AG04450 (cell line): ENCODE measurements around the gene FHIT. TPM values are rescaled to one million over a fixed set of nuclear protein-coding genes. Genes with fewer than 3 reads are reported as not detected.

Experiments
- CTCF ChIA-PET: fragments of 300-600, 350-600 bp; formaldehyde crosslinking; extraction: SDS; loops from one replicate; lab custom pipeline; 2022; ENCODE audit warnings: antibody characterized with exemption, inconsistent platforms; lab: Charles Lee
- POLR2A ChIA-PET: fragments of 350-600 bp; formaldehyde crosslinking; extraction: SDS; loops from one replicate; lab custom pipeline; 2021; ENCODE audit warnings: antibody characterized with exemption, inconsistent platforms; lab: Yijun Ruan, JAX
- DNase-seq: peaks from one replicate; pipeline ENCODE4 v3.0.0-alpha.2; 2011; ENCODE audit warnings: low read depth, low spot score
- H3K27ac ChIP-seq: one replicate; pipeline ENCODE4 v1.5.1; 2012; ENCODE audit warnings: low read depth, low read length, control low read depth
- H3K27me3 ChIP-seq: one replicate; pipeline ENCODE4 v1.6.0; 2012; ENCODE audit warnings: low read length; ENCODE audit not compliant: control insufficient read depth, insufficient read depth
- H3K4me3 ChIP-seq: 2 replicates; pipeline ENCODE4 v1.5.1; 2011; ENCODE audit warnings: mild to moderate bottlenecking, low read depth, low read length, control low read depth
- H3K9me3 ChIP-seq: 2 replicates; pipeline ENCODE4 v1.5.1; 2012; ENCODE audit warnings: low read length; ENCODE audit not compliant: control insufficient read depth, insufficient read depth
- CTCF ChIP-seq: IDR thresholded peaks from 2 replicates; pipeline ENCODE4 v1.5.1; 2011; ENCODE audit warnings: low read depth, low read length, control low read depth, inconsistent platforms
- polyA plus RNA-seq: library from polyadenylated mRNA; depleted of rRNA; stranded (reverse); fragments of >200 nt; gene quantifications from 2 replicates; pipeline ENCODE4 v1.2.3, GENCODE V29; 2011

The FHIT gene
- polyA plus RNA-seq, 1 experiment, result 0.17 TPM

GRCh38 chr3:60395173-60395762 lies 856.0 kb downstream of the FHIT start:
- no peak overlapping the region for H3K4me3 ChIP-seq
- H3K9me3 ChIP-seq, result no peaks in the 10 kb centered on the region
- CTCF ChIA-PET, result no interaction called here
- POLR2A ChIA-PET, result no interaction called here
- DNase-seq, result no peak
- H3K27ac ChIP-seq, result no peak overlapping the region
- TF ChIP-seq CTCF, result no peak
- H3K27me3 ChIP-seq, result no peaks in the 10 kb centered on the region

- Histone ChIP-seq H3K4me3 (no peak overlapping the region), H3K27ac (no peak overlapping the region), H3K27me3 (no peaks in the 10 kb centered on the region), H3K9me3 (no peaks in the 10 kb centered on the region)
- TF ChIP-seq CTCF, result no peak
- POLR2A ChIA-PET, result no interaction called here
- DNase-seq, result no peak
- CTCF ChIA-PET, result no interaction called here
Measured at GRCh38 chr3:60393946-60394345, 857.3 kb downstream of the FHIT start.

- POLR2A ChIA-PET, result no interaction called here
- H3K27me3 ChIP-seq, result no peaks in the 10 kb centered on the region
- no peak for DNase-seq
- H3K27ac ChIP-seq, result no peak overlapping the region
- H3K4me3 ChIP-seq, result no peak overlapping the region
- H3K9me3 ChIP-seq, result no peaks in the 10 kb centered on the region
- TF ChIP-seq CTCF, result no peak
- CTCF ChIA-PET, result no interaction called here
Measured at GRCh38 chr3:60392501-60392900, 858.8 kb downstream of the FHIT start.

DNA sequence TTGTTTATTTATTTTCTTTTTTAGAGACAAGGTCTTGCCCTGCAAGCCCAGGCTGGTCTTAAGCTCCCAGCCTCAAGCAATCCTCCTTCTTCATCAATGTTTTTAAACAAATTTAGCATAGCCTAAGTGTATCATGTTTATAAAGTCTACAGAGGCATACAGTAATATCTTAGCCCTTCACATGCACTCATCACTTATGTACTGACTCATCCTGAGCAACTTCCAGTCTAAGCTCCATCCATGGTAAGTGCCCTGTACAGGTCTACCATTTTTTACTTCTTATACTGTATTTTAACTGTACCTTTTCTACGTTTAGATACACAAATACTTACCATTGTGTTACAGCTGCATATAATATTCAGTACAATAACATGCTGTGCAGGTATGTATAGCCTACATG lies 860.0 kb downstream of the FHIT start:
- no peaks in the 10 kb centered on the region for H3K27me3 ChIP-seq
- ChIA-PET POLR2A (no interaction called here), CTCF (no interaction called here)
- H3K27ac ChIP-seq, result no peak overlapping the region
- TF ChIP-seq CTCF, result no peak
- no peak for DNase-seq
- H3K4me3 ChIP-seq, result no peak overlapping the region
- H3K9me3 ChIP-seq, result no peaks in the 10 kb centered on the region

GRCh38 chr3:60388731-60389130 lies 862.5 kb downstream of the FHIT start:
- ChIA-PET POLR2A (no interaction called here), CTCF (no interaction called here)
- no peak overlapping the region for H3K27ac ChIP-seq
- no peak overlapping the region for H3K4me3 ChIP-seq
- DNase-seq, result no peak
- no peaks in the 10 kb centered on the region for H3K27me3 ChIP-seq
- H3K9me3 ChIP-seq, result no peaks in the 10 kb centered on the region
- TF ChIP-seq CTCF, result no peak
